GM12878 (cell line): ENCODE results near the gene ADAMTS2. TPM values are rescaled to one million over a fixed set of nuclear protein-coding genes. Genes with fewer than 3 reads are reported as not detected.

Experiments
- ATAC-seq: fragments of 200-7000 bp; cut with Tn5 transposase; 3 replicates; pipeline ENCODE4 v1.9.1; 2020; ENCODE audit warnings: mild to moderate bottlenecking, moderate library complexity
- BruUV-seq: library from RNA; stranded (reverse); fragments of 400-500 nt; replicated peaks from 2 replicates; lab custom pipeline; 2021; lab: Mats Ljungman, UMichigan
- CTCF ChIA-PET: fragments of 300-600 bp; sonication (Branson Sonifier 250); formaldehyde crosslinking; extraction: SDS; loops from one replicate; lab custom pipeline; 2021; ENCODE audit warnings: inconsistent platforms; lab: Yijun Ruan, JAX
- POLR2A ChIA-PET: fragments of 350-600 bp; formaldehyde crosslinking; extraction: SDS; loops from one replicate; lab custom pipeline; 2021; ENCODE audit warnings: inconsistent platforms; lab: Charles Lee
- RAD21 ChIA-PET: fragments of 300-600 bp; sonication (Branson Sonifier 250); formaldehyde crosslinking; loops from one replicate; lab custom pipeline; 2023; ENCODE audit warnings: antibody characterized with exemption; ENCODE audit not compliant: unreplicated experiment; lab: Charles Lee
- SMC1A ChIA-PET: fragments of 300-600 bp; sonication (Branson Sonifier 250); formaldehyde crosslinking; loops from one replicate; lab custom pipeline; 2023; ENCODE audit not compliant: unreplicated experiment, uncharacterized antibody; lab: Charles Lee
- DNase-seq: peaks from one replicate; pipeline ENCODE4 v3.0.0-alpha.2; 2011; ENCODE audit warnings: low read depth, low spot score
- FAIRE-seq: peaks from 3 replicates; lab custom pipeline; 2011; peaks lifted over from hg19 to GRCh38; lab: Jason Lieb, UNC
- H2AFZ ChIP-seq: 2 replicates; pipeline ENCODE4 v1.6.0; 2011; ENCODE audit warnings: low read depth, low read length, control low read depth; ENCODE audit not compliant: control insufficient read depth
- H3K27ac ChIP-seq: 2 replicates; pipeline ENCODE4 v1.5.1; 2011; ENCODE audit warnings: control low read depth; ENCODE audit not compliant: control insufficient read depth, insufficient read depth
- H3K27me3 ChIP-seq, 2 experiments: replicated peaks in 1 of 2; 2 replicates each; pipeline versions ENCODE4 v1.6.0 to v1.6.1; 2011; ENCODE audit warnings: low read length in 1 of 2; ENCODE audit not compliant: control insufficient read depth in 2 of 2, insufficient read depth in 2 of 2
- H3K36me3 ChIP-seq, 2 experiments: 2 replicates each; pipeline ENCODE4 v1.5.1; 2011; ENCODE audit warnings: low read length in 1 of 2; ENCODE audit not compliant: control insufficient read depth in 2 of 2, insufficient read depth in 2 of 2
- H3K4me1 ChIP-seq: 2 replicates; pipeline ENCODE4 v1.6.1; 2011; ENCODE audit warnings: mild to moderate bottlenecking, low read length, moderate library complexity, mixed read lengths; ENCODE audit not compliant: control insufficient read depth, insufficient read depth
- H3K4me2 ChIP-seq: 2 replicates; pipeline ENCODE4 v1.6.0; 2011; ENCODE audit warnings: control low read depth; ENCODE audit not compliant: control insufficient read depth, insufficient read depth
- H3K4me3 ChIP-seq: fragments of 200-600 bp; sonication (generic); 2 replicates; pipeline ENCODE4 v1.5.1; 2016
- H3K79me2 ChIP-seq: 2 replicates; pipeline ENCODE4 v1.6.0; 2011; ENCODE audit warnings: low read length; ENCODE audit not compliant: control insufficient read depth, insufficient read depth
- H3K9ac ChIP-seq: 2 replicates; pipeline ENCODE4 v1.8.0; 2011; ENCODE audit warnings: low read length, control low read depth, mixed read lengths; ENCODE audit not compliant: control insufficient read depth, insufficient read depth
- H3K9me3 ChIP-seq: replicated peaks from 3 replicates; pipeline ENCODE4 v1.5.1; 2011; ENCODE audit warnings: mild to moderate bottlenecking, low read length; ENCODE audit not compliant: control insufficient read depth, insufficient read depth
- H4K20me1 ChIP-seq: 2 replicates; pipeline ENCODE4 v1.6.0; 2011; ENCODE audit not compliant: control insufficient read depth, insufficient read depth
- E2F8 ChIP-seq: fragments of 450-650 bp; IDR thresholded peaks from 2 replicates; pipeline ENCODE4 v1.6.1; 2018; ENCODE audit warnings: mild to moderate bottlenecking, low read depth, moderate library complexity; ENCODE audit not compliant: partially characterized antibody
- FOXK2 ChIP-seq: fragments of 450-650 bp; IDR thresholded peaks from 2 replicates; pipeline ENCODE4 v1.6.1; 2017; ENCODE audit warnings: mild to moderate bottlenecking, moderate library complexity
- MEF2B ChIP-seq: fragments of 450-650 bp; IDR thresholded peaks from 2 replicates; pipeline ENCODE4 v1.6.1; 2018; ENCODE audit warnings: mild to moderate bottlenecking, moderate library complexity; ENCODE audit not compliant: partially characterized antibody, poor library complexity, severe bottlenecking
- MYC ChIP-seq: IDR thresholded peaks from 2 replicates; pipeline ENCODE4 v1.6.1; 2011; ENCODE audit warnings: mild to moderate bottlenecking, low read length, moderate library complexity, inconsistent platforms; ENCODE audit not compliant: insufficient read depth, insufficient replicate concordance, insufficient read length, severe bottlenecking
- NR2C1 ChIP-seq: fragments of 450-650 bp; IDR thresholded peaks from 2 replicates; pipeline ENCODE4 v1.6.1; 2017; ENCODE audit warnings: antibody characterized with exemption, mild to moderate bottlenecking, moderate library complexity
- NR2C2 ChIP-seq: IDR thresholded peaks from 2 replicates; pipeline ENCODE4 v1.6.1; 2011; ENCODE audit warnings: borderline replicate concordance, low read depth; ENCODE audit not compliant: control insufficient read depth, insufficient read length
- RB1 ChIP-seq: fragments of 450-650 bp; formaldehyde crosslinking; IDR thresholded peaks from 2 replicates; pipeline ENCODE4 v1.6.1; 2017; ENCODE audit warnings: mild to moderate bottlenecking, borderline replicate concordance
- RELA ChIP-seq: fragments of 450-650 bp; IDR thresholded peaks from 2 replicates; pipeline ENCODE4 v1.8.0; 2014; ENCODE audit warnings: borderline replicate concordance; ENCODE audit not compliant: partially characterized antibody
- SIX5 ChIP-seq: IDR thresholded peaks from 2 replicates; pipeline ENCODE4 v1.6.1; 2011; ENCODE audit warnings: mild to moderate bottlenecking, low read depth, low read length, moderate library complexity; ENCODE audit not compliant: severe bottlenecking
- SMAD1 ChIP-seq: fragments of 450-650 bp; IDR thresholded peaks from 2 replicates; pipeline ENCODE4 v1.6.1; 2018; ENCODE audit warnings: mild to moderate bottlenecking, low read depth; ENCODE audit not compliant: partially characterized antibody
- SP1 ChIP-seq: IDR thresholded peaks from one replicate; pipeline ENCODE4 v1.6.1; 2011; ENCODE audit warnings: low read depth, low read length
- SUPT20H ChIP-seq: IDR thresholded peaks from 2 replicates; pipeline ENCODE4 v1.6.1; 2011; ENCODE audit warnings: low read depth, mild to moderate bottlenecking, low read length, moderate library complexity, borderline replicate concordance; ENCODE audit not compliant: control insufficient read depth
- TAF1 ChIP-seq: IDR thresholded peaks from 2 replicates; pipeline ENCODE4 v1.6.1; 2011; ENCODE audit warnings: mild to moderate bottlenecking, low read depth, low read length, borderline replicate concordance
- WRNIP1 ChIP-seq: IDR thresholded peaks from 2 replicates; pipeline ENCODE4 v1.6.1; 2011; ENCODE audit warnings: low read depth, low read length, improper control_type of control experiment, borderline replicate concordance
- YBX1 ChIP-seq: fragments of 450-650 bp; IDR thresholded peaks from 2 replicates; pipeline ENCODE4 v1.6.1; 2016; ENCODE audit warnings: antibody characterized with exemption
- ZBTB33 ChIP-seq: fragments of 450-650 bp; IDR thresholded peaks from 2 replicates; pipeline ENCODE4 v1.6.1; 2017; ENCODE audit warnings: mild to moderate bottlenecking
- ZNF24 ChIP-seq: fragments of 450-650 bp; IDR thresholded peaks from 2 replicates; pipeline ENCODE4 v1.6.1; 2017; ENCODE audit warnings: antibody characterized with exemption, mild to moderate bottlenecking
- ZNF384 ChIP-seq: IDR thresholded peaks from 2 replicates; pipeline ENCODE4 v1.6.1; 2012; ENCODE audit warnings: low read depth, mild to moderate bottlenecking, low read length, improper control_type of control experiment, borderline replicate concordance
- WGBS: methylation state at CpG from one replicate; pipeline ENCODE4 v1.1.6; 2016; ENCODE audit warnings: low lambda C conversion rate; ENCODE audit not compliant: insufficient replicate concordance, insufficient coverage; ENCODE audit errors: missing lambda C conversion rate; 5-methylcytosine and 5-hydroxymethylcytosine counted together
- in situ Hi-C: fragments of 300-500 bp; cut with MboI; formaldehyde crosslinking; loops from 9 replicates; pipeline ENCODE4 v1.14.3; 2018; ENCODE audit warnings: mixed read lengths
- intact Hi-C: fragments of 100-400 bp; cut with micrococcal nuclease; formaldehyde crosslinking; loops from one replicate; pipeline ENCODE4 v1.14.2; 2022; ENCODE audit not compliant: unreplicated experiment
- polyA plus RNA-seq, 11 experiments: library from polyadenylated mRNA; depleted of rRNA in 4 of 11; unstranded in 6 of 11; stranded (reverse) in 5 of 11; fragments of >200 nt; fragmentation: Nextera tagmentation in 4 of 11; fragmentation: Illumina TruSeq in 1 of 11; extraction: Ambion mirVana in 4 of 11; extraction: Trizol in 1 of 11; gene quantifications; 1 replicate in 1 of 11; 2 replicates in 10 of 11; pipeline versions ENCODE4 v1.2.1 to v1.2.3, GENCODE V29; 2011 to 2016; ENCODE audit warnings: inconsistent platforms in 2 of 11, missing spikeins in 2 of 11, low read depth in 1 of 11
- total RNA-seq, 4 experiments: library from RNA; depleted of rRNA in 3 of 4; stranded (reverse); fragments of >200 nt in 3 of 4; fragmentation: Illumina TruSeq in 1 of 4; extraction: Trizol in 1 of 4; gene quantifications; 2 replicates each; pipeline versions ENCODE4 v1.2.1 to v1.2.3, GENCODE V29; 2013 to 2021

The ADAMTS2 gene
- total and polyA plus RNA-seq, 10 of the 15 experiments (the other 5 are each of a cell fraction or from before 2014, with no cell fraction given), result 0.03 to 0.05 TPM; not detected in 8

- ChIA-PET SMC1A (no interaction called here), RAD21 (no interaction called here), POLR2A (no interaction called here), CTCF (no interaction called here)
- H3K9me3 ChIP-seq, result peaks cover 3% of the 10 kb centered on the region; the same call in 2 of the 3 replicates
- H3K27ac ChIP-seq, result no peak overlapping the region
- H4K20me1 ChIP-seq, result no peaks in the 10 kb centered on the region
- H3K79me2 ChIP-seq, result no peaks in the 10 kb centered on the region
- intact Hi-C loops, result no loop called here
- in situ Hi-C loops, result no loop called here
- H3K9ac ChIP-seq, result no peak overlapping the region
- TF ChIP-seq RB1, result no peak
- no peak for TF ChIP-seq ZNF384
- TF ChIP-seq FOXK2, result no peak
- no peak for TF ChIP-seq ZNF24
- TF ChIP-seq E2F8, result no peak
- no peak for TF ChIP-seq NR2C1
- no peak for TF ChIP-seq SIX5
- TF ChIP-seq WRNIP1, result no peak
- no peak for TF ChIP-seq NR2C2
- TF ChIP-seq YBX1, result no peak
- TF ChIP-seq RELA, result no peak
- no peak for TF ChIP-seq SP1
- TF ChIP-seq SUPT20H, result no peak
- TF ChIP-seq SMAD1, result no peak
- TF ChIP-seq MYC, result no peak
- TF ChIP-seq ZBTB33, result no peak
- TF ChIP-seq TAF1, result no peak
- no peak for TF ChIP-seq MEF2B
- BruUV-seq, result no TSS peak
- no peaks in the 10 kb centered on the region for H3K27me3 ChIP-seq
- no peak overlapping the region for H2AFZ ChIP-seq
- DNase-seq, result no peak
- no peak for FAIRE-seq
- no peak for ATAC-seq
- H3K4me3 ChIP-seq, result no peak overlapping the region
- 43% methylated on average over 17 of the region's 17 CpGs for WGBS
- no peaks in the 10 kb centered on the region for H3K36me3 ChIP-seq
- no peak overlapping the region for H3K4me2 ChIP-seq
- no peaks in the 10 kb centered on the region for H3K4me1 ChIP-seq
Observed at GRCh38 chr5:179232091-179232735, 113.0 kb downstream of the ADAMTS2 start.
